GM10248 (cell line): Measurements from ENCODE around the gene ZCWPW1.
A peak's percentile ranks its signal among the peaks of the same experiment; 100 is the strongest.

Experiments
- CTCF ChIA-PET: fragments of 300-600 bp; sonication (Branson Sonifier 250); formaldehyde crosslinking; extraction: SDS; loops from one replicate; lab custom pipeline; 2021; ENCODE audit warnings: antibody characterized with exemption; lab: Yijun Ruan, JAX
- POLR2A ChIA-PET: fragments of 350-650 bp; sonication (Branson Sonifier 250); formaldehyde crosslinking; extraction: SDS; loops from one replicate; lab custom pipeline; 2020; ENCODE audit warnings: antibody characterized with exemption; lab: Yijun Ruan, JAX
- DNase-seq: peaks from one replicate; pipeline ENCODE4 v3.0.0; 2012; ENCODE audit errors: extremely low spot score
- TF ChIP-seq, protein P1 (sequence below): IDR thresholded peaks from 2 replicates; pipeline ENCODE4 v1.5.1; 2012; ENCODE audit warnings: mild to moderate bottlenecking, low read depth; ENCODE audit errors: extremely low read depth, missing control alignments, control extremely low read depth

Gene ZCWPW1, protein sequence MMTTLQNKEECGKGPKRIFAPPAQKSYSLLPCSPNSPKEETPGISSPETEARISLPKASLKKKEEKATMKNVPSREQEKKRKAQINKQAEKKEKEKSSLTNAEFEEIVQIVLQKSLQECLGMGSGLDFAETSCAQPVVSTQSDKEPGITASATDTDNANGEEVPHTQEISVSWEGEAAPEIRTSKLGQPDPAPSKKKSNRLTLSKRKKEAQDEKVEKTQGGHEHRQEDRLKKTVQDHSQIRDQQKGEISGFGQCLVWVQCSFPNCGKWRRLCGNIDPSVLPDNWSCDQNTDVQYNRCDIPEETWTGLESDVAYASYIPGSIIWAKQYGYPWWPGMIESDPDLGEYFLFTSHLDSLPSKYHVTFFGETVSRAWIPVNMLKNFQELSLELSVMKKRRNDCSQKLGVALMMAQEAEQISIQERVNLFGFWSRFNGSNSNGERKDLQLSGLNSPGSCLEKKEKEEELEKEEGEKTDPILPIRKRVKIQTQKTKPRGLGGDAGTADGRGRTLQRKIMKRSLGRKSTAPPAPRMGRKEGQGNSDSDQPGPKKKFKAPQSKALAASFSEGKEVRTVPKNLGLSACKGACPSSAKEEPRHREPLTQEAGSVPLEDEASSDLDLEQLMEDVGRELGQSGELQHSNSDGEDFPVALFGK

DNA sequence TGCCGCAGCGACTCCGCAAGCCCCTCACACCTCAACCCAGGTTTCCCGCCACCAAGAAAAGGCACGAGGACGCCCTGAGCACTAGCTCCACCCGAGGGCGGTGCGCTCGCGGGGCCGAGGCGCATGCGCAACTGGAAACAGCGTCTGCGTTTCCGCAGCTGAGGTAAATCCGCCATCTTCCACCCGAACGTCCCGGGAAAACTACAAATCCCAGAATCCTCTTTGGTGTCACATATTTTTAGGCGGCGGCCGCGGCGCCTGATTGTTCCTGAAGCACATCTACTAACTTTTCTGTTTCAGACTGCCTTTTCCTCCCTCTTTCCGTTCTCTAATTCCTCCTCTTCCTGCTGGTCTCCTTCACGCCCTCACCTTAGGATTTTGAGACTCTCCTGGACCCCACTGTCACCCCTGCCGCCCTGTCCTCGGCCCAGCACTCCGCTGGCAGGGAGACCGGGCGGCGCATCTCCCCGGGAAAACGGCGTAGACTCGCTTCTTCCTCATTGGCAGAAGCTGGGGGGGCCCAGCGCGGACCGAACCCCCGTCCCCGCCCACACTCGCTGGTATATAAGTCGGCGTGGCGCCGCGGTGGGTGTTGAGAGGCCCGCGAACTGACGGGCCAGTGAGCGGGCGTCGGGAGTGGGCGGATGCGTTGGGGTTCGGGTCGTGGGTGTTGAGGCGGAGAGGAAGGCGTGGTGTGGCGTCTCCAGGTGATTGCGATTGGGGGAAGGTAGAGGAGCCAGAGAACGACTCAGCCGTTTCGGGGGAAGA, at the start of gene ZCWPW1:
Gene ZCWPW1, minus strand, starts transcription at position 505 of the 768 bp plus-strand sequence. CDS start 8,054 bp downstream, outside the sequence.
- POLR2A ChIA-PET = interaction anchor here (0.7 to 1.7 kb wide), 17 partner anchors 8 to 1870 kb away, joined by 3 to 4 read pairs (median 3); partner anchors contain the start of genes MCM7, POP7, PPP1R35 and TRIM4
- peak; percentile 92 for DNase-seq
- TF ChIP-seq, protein P1, sequence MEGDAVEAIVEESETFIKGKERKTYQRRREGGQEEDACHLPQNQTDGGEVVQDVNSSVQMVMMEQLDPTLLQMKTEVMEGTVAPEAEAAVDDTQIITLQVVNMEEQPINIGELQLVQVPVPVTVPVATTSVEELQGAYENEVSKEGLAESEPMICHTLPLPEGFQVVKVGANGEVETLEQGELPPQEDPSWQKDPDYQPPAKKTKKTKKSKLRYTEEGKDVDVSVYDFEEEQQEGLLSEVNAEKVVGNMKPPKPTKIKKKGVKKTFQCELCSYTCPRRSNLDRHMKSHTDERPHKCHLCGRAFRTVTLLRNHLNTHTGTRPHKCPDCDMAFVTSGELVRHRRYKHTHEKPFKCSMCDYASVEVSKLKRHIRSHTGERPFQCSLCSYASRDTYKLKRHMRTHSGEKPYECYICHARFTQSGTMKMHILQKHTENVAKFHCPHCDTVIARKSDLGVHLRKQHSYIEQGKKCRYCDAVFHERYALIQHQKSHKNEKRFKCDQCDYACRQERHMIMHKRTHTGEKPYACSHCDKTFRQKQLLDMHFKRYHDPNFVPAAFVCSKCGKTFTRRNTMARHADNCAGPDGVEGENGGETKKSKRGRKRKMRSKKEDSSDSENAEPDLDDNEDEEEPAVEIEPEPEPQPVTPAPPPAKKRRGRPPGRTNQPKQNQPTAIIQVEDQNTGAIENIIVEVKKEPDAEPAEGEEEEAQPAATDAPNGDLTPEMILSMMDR = no peak
- CTCF ChIA-PET = interaction anchor here (0.9 to 2.3 kb wide), 5 partner anchors 20 to 257 kb away, joined by 3 to 5 read pairs (median 3); no protein-coding TSS in a partner anchor

DNA sequence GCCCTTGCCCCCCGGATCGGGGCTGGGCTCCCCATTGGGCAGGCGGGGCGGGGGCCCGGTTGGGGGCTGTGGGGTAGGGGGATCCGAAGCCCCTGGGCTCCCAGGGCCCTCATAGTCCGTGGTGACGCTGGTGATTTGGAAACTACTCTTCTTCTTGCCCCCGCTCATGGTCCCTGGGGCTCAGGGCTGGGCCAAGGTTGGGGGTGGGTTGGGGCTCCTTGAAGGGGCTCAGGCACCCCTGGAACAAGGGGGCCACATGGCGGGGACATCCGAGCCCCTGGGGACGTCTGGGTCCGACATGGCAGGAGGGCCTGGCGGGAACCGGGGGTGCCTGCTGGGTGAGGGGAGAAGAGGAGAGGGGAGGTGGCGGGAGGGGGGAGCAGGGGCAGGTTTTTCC, 49.4 kb upstream of the ZCWPW1 start:
- TF ChIP-seq, protein P1 = no peak
- no peak for DNase-seq
- POLR2A ChIA-PET = interaction anchor here (0.6 kb wide), 1 partner anchor 244 kb away, joined by 4 read pairs; no protein-coding TSS in a partner anchor
- CTCF ChIA-PET = interaction anchor here (0.9 to 6.8 kb wide), 8 partner anchors 8 to 215 kb away, joined by 3 to 49 read pairs (median 4); no protein-coding TSS in a partner anchor

DNA sequence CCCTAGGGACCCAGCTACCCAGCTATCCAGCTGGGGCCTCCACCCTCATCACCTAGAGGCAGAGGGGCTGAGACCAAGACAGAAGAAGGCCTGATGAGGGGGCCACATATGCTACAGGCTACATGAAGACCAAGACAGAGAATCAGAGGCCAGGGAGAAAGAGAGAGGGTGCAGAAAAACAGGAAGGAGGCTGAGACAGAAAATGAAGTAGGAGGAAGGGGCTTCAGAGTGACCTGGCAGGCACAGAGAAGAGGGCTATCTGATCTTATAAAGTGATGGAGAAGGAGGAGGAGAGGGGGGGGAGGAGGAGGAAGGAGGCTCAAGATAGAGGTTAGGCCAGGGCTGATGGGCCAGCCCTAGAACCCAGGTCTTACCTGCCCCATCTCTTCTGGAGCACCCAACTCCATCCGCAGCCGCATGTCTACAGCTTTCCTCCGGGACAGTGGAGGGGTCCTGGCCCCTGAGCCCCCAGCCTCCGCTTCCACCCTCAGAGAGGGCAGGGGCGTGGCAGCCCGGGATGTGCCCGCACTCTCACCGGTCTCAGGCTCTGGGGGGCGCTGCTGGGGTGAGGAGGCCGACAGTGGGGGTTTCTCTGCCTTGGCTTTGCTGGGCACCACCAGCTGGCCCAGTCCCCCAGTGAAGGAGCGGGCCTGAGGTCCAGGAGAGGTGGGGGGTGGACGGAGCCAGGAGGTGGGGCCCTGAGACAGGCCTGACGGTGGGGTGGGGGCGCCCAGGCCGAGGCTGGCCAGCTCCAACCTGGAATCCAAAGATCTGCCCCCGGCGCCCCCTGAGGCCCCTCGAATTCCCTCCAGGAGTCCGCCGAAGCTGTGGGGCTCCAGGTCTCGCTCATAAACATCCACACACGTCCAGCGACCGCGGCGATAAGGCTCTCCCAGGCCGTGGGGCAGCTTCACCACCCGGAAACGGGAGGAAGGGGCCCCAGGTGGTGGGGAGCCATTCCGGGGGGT, 48.7 kb upstream of the ZCWPW1 start:
- CTCF ChIA-PET = interaction anchor here (0.9 to 6.8 kb wide), 9 partner anchors 8 to 248 kb away, joined by 3 to 49 read pairs (median 4); no protein-coding TSS in a partner anchor

DNA sequence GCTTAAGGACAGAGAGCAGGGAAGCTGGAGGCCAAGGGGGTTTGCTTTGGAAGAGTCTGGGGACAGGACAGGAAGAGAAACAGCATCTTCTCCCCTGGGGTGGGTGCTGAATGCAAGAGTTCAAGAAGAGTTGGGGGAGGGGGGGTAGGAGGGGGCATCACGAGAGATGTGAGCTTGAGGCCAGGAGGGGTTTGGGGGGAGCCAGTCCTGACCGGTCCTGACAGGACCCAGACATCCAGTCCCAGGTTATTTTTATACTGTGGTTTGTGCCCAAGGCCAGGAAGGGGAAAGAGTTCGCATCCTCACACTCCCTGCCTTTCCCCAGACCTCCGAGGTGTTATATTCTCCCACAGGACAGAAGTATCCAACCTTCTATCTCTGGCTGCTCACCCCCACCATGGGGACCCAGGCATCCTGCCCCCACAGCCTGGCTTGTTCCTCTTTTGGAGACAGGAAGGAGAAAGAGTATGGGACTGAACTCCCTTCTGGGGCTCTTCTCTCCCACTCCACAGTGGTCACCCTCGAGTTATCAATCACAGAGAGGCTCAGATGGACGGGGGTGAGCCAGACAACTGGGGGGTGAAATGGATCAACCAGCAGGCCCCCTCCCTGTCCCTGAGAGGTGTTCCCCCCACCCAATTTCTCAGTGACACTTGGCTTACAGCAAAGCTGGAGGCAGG, 47.7 kb upstream of the ZCWPW1 start:
- no peak for DNase-seq
- TF ChIP-seq, protein P1 = no peak
- ChIA-PET POLR2A (no interaction called here), CTCF (interaction anchor here (0.9 to 6.8 kb wide), 5 partner anchors 51 to 249 kb away, joined by 3 to 49 read pairs (median 3); no protein-coding TSS in a partner anchor)

More for the DNA sequence above, 48.7 kb upstream of the ZCWPW1 start:
- TF ChIP-seq, protein P1 = peak; percentile 53
- POLR2A ChIA-PET = no interaction called here
- DNase-seq = no peak

DNA sequence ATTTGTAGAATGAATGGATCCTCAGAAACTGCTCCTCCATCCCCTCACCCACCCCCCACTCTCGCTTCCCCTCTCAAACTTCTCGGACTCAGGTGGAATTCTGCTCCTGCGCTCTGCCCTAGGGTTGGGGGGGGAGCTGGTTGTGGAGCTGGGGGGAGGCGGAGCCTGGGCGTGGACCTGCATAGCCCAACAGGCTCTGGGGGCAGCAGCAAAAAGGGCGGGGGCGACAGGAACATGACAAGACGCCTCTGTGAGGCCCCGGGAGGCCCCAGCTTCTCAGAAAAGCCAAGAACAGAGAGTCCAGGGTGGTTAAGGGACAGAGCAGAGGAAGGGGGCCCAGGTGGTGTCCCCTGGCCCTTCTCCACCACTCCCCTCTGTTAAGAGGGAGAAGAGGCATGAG, 47.0 kb upstream of the ZCWPW1 start:
- TF ChIP-seq, protein P1 = no peak
- peak; percentile 59 for DNase-seq
- ChIA-PET CTCF (interaction anchor here (1.1 to 6.8 kb wide), 3 partner anchors 52 to 250 kb away, joined by 3 to 49 read pairs (median 4); no protein-coding TSS in a partner anchor), POLR2A (interaction anchor here (0.6 kb wide), 2 partner anchors 74 to 150 kb away, joined by 5 to 10 read pairs; no protein-coding TSS in a partner anchor)
